H1 (cell line): Measurements from ENCODE around the gene ARHGAP42. TPM values are rescaled to one million over a fixed set of nuclear protein-coding genes. Genes with fewer than 3 reads are reported as not detected.
A peak's percentile ranks its signal among the peaks of the same experiment; 100 is the strongest.

Experiments used
- CTCF ChIA-PET: fragments of 300-600 bp; sonication (Branson Sonifier 250); formaldehyde crosslinking; loops from one replicate; lab custom pipeline; 2021; ENCODE audit not compliant: partially characterized antibody; lab: Charles Lee
- POLR2A ChIA-PET: fragments of 300-600 bp; sonication (Branson Sonifier 250); formaldehyde crosslinking; loops from one replicate; lab custom pipeline; 2021; ENCODE audit warnings: inconsistent platforms; ENCODE audit not compliant: partially characterized antibody; lab: Charles Lee
- DNase-seq, 2 experiments: peaks; one replicate each; pipeline versions ENCODE4 v3.0.0 to v3.0.0-alpha.2; 2010 to 2022; ENCODE audit warnings: low spot score in 2 of 2, low read depth in 1 of 2, mixed read lengths in 1 of 2
- FAIRE-seq: peaks from 2 replicates; lab custom pipeline; 2011; peaks lifted over from hg19 to GRCh38; lab: Jason Lieb, UNC
- H2AFZ ChIP-seq: 2 replicates; pipeline ENCODE4 v1.8.1; 2012; ENCODE audit warnings: low read length, inconsistent platforms
- H2AK5ac ChIP-seq: 2 replicates; pipeline ENCODE4 v1.6.1; 2013; ENCODE audit warnings: low read depth, low read length
- H2BK120ac ChIP-seq: replicated peaks from 2 replicates; pipeline ENCODE3; 2013; ENCODE audit warnings: low read depth, low read length, inconsistent platforms
- H2BK12ac ChIP-seq: 2 replicates; pipeline ENCODE4 v1.6.1; 2013; ENCODE audit warnings: low read depth, low read length
- H2BK15ac ChIP-seq: 2 replicates; pipeline ENCODE4 v1.6.1; 2013; ENCODE audit warnings: low read length
- H2BK20ac ChIP-seq: 2 replicates; pipeline ENCODE4 v1.6.1; 2013; ENCODE audit warnings: low read length
- H2BK5ac ChIP-seq: 2 replicates; pipeline ENCODE4 v1.6.1; 2013; ENCODE audit warnings: low read depth, low read length
- H3K14ac ChIP-seq: 2 replicates; pipeline ENCODE4 v1.6.1; 2013; ENCODE audit warnings: inconsistent platforms; ENCODE audit not compliant: insufficient read length
- H3K18ac ChIP-seq: 2 replicates; pipeline ENCODE4 v1.6.1; 2013; ENCODE audit warnings: low read length; ENCODE audit errors: extremely low read depth
- H3K23ac ChIP-seq: 2 replicates; pipeline ENCODE4 v1.6.1; 2013; ENCODE audit warnings: inconsistent platforms; ENCODE audit not compliant: insufficient read length
- H3K23me2 ChIP-seq: 2 replicates; pipeline ENCODE4 v1.6.1; 2013; ENCODE audit warnings: low read depth, low read length
- H3K27ac ChIP-seq: 2 replicates; pipeline ENCODE4 v1.6.1; 2011; ENCODE audit warnings: low read depth, low read length, inconsistent platforms
- H3K27me3 ChIP-seq, 4 experiments: replicated peaks in 1 of 4; 1 replicate in 1 of 4; 2 replicates in 3 of 4; pipeline versions ENCODE4 v1.6.1 to v1.8.1; 2011 to 2013; ENCODE audit warnings: low read length in 3 of 4, mild to moderate bottlenecking in 3 of 4, inconsistent platforms in 2 of 4, mixed read lengths in 2 of 4, moderate library complexity in 1 of 4; ENCODE audit not compliant: control insufficient read depth in 3 of 4, insufficient read depth in 3 of 4; ENCODE audit errors: extremely low read depth in 1 of 4
- H3K36me3 ChIP-seq, 4 experiments: 2 replicates each; pipeline versions ENCODE4 v1.6.1 to v1.8.1; 2011 to 2013; ENCODE audit warnings: mild to moderate bottlenecking in 4 of 4, low read length in 3 of 4, moderate library complexity in 2 of 4, control low read depth in 1 of 4, inconsistent platforms in 1 of 4; ENCODE audit not compliant: insufficient read depth in 4 of 4, control insufficient read depth in 2 of 4
- H3K4ac ChIP-seq: replicated peaks from 2 replicates; pipeline ENCODE3; 2013; ENCODE audit warnings: low read length, low read depth, mixed read lengths, inconsistent platforms; ENCODE audit not compliant: insufficient read length
- H3K4me1 ChIP-seq, 4 experiments: replicated peaks in 1 of 4; 1 replicate in 1 of 4; 2 replicates in 3 of 4; pipeline versions ENCODE4 v1.6.1 to v1.8.1; 2011 to 2013; ENCODE audit warnings: low read length in 3 of 4, inconsistent platforms in 2 of 4, mixed read lengths in 1 of 4; ENCODE audit not compliant: insufficient read depth in 4 of 4, control insufficient read depth in 3 of 4
- H3K4me2 ChIP-seq, 2 experiments: 2 replicates each; pipeline versions ENCODE4 v1.6.1 to v1.8.1; 2011 to 2013; ENCODE audit warnings: low read depth in 2 of 2, low read length in 2 of 2, control low read depth in 1 of 2, inconsistent platforms in 1 of 2, mild to moderate bottlenecking in 1 of 2; ENCODE audit not compliant: insufficient read depth in 1 of 2
- H3K4me3 ChIP-seq, 4 experiments: fragments of 200-600, 300-600 bp in 1 of 4; sonication (generic), shearing (Covaris generic), sonication (Bioruptor Twin) in 1 of 4; 2 replicates each; pipeline versions ENCODE4 v1.5.1 to v1.8.1; 2011 to 2016; ENCODE audit warnings: low read length in 4 of 4, low read depth in 3 of 4, control low read depth in 2 of 4, inconsistent platforms in 2 of 4, mild to moderate bottlenecking in 2 of 4, mixed read lengths in 1 of 4, moderate library complexity in 1 of 4; ENCODE audit not compliant: insufficient read depth in 2 of 4; ENCODE audit errors: extremely low read depth in 1 of 4
- H3K56ac ChIP-seq: replicated peaks from 2 replicates; pipeline ENCODE3; 2013; ENCODE audit warnings: low read depth, mild to moderate bottlenecking, mixed read lengths, low read length, inconsistent platforms; ENCODE audit not compliant: insufficient read length
- H3K79me1 ChIP-seq: 2 replicates; pipeline ENCODE4 v1.6.1; 2013; ENCODE audit warnings: low read depth, low read length, control low read depth
- H3K79me2 ChIP-seq, 2 experiments: 2 replicates each; pipeline versions ENCODE4 v1.6.1 to v1.8.1; 2012 to 2013; ENCODE audit warnings: low read length in 2 of 2, mild to moderate bottlenecking in 2 of 2, inconsistent platforms in 1 of 2; ENCODE audit not compliant: insufficient read depth in 2 of 2, control insufficient read depth in 1 of 2
- H3K9ac ChIP-seq, 4 experiments: replicated peaks in 1 of 4; 1 replicate in 1 of 4; 2 replicates in 3 of 4; pipeline versions ENCODE4 v1.6.1 to v1.8.1; 2011 to 2013; ENCODE audit warnings: low read depth in 3 of 4, low read length in 3 of 4, control low read depth in 2 of 4, mild to moderate bottlenecking in 2 of 4, moderate library complexity in 2 of 4, inconsistent platforms in 1 of 4; ENCODE audit errors: extremely low read depth in 1 of 4
- H3K9me3 ChIP-seq, 2 experiments: 2 replicates each; pipeline versions ENCODE4 v1.6.1 to v1.8.1; 2012 to 2013; ENCODE audit warnings: mild to moderate bottlenecking in 2 of 2, moderate library complexity in 2 of 2, control low read depth in 1 of 2, inconsistent platforms in 1 of 2, low read depth in 1 of 2, low read length in 1 of 2, mixed read lengths in 1 of 2; ENCODE audit not compliant: insufficient read depth in 2 of 2
- H4K20me1 ChIP-seq, 2 experiments: replicated peaks in 1 of 2; 2 replicates each; pipeline versions ENCODE3 to v1.8.1; 2011 to 2013; ENCODE audit warnings: inconsistent platforms in 2 of 2, low read length in 2 of 2, mild to moderate bottlenecking in 1 of 2; ENCODE audit not compliant: insufficient read depth in 2 of 2, control insufficient read depth in 1 of 2
- H4K5ac ChIP-seq: 2 replicates; pipeline ENCODE4 v1.6.1; 2013; ENCODE audit warnings: low read length, low read depth, mixed read lengths, inconsistent platforms; ENCODE audit not compliant: insufficient read length
- H4K8ac ChIP-seq: 2 replicates; pipeline ENCODE4 v1.8.0; 2013; ENCODE audit warnings: mild to moderate bottlenecking, moderate library complexity, low read length, inconsistent platforms; ENCODE audit not compliant: insufficient read depth; ENCODE audit errors: extremely low read depth
- H4K91ac ChIP-seq: replicated peaks from 2 replicates; pipeline ENCODE3; 2013; ENCODE audit warnings: low read length, mixed read lengths, inconsistent platforms; ENCODE audit not compliant: insufficient read length
- EGR1 ChIP-seq: IDR thresholded peaks from 2 replicates; pipeline ENCODE4 v1.6.1; 2011; ENCODE audit warnings: low read depth, low read length, borderline replicate concordance
- WGBS, 2 experiments: shearing (Covaris generic) in 1 of 2; methylation state at CpG; one replicate each; pipeline versions ENCODE4 v1.1.6 to v1.1.7; 2013 to 2015; ENCODE audit warnings: low lambda C conversion rate in 2 of 2, mixed read lengths in 2 of 2, inconsistent platforms in 1 of 2, low coverage in 1 of 2, missing lambda C conversion rate in 1 of 2; ENCODE audit not compliant: insufficient replicate concordance in 2 of 2, insufficient coverage in 1 of 2, insufficient read length in 1 of 2; ENCODE audit errors: extremely low coverage in 1 of 2, missing lambda C conversion rate in 1 of 2; 5-methylcytosine and 5-hydroxymethylcytosine counted together
- polyA plus RNA-seq, 7 experiments: library from polyadenylated mRNA; depleted of rRNA in 3 of 7; stranded (reverse) in 5 of 7; unstranded in 2 of 7; fragments of >200 nt in 5 of 7; fragments of 200-250 nt in 2 of 7; gene quantifications; 1 replicate in 5 of 7; 2 replicates in 1 of 7; 4 replicates in 1 of 7; pipeline versions ENCODE4 v1.2.1 to v1.2.3, GENCODE V29; 2011 to 2013; ENCODE audit warnings: missing spikeins in 2 of 7, mixed read lengths in 2 of 7
- total RNA-seq: library from RNA; stranded (reverse); fragmentation: NEBNext Ultra II Directional; extraction: Animal tissue kit (Norgen Biotek cat#: 25700); gene quantifications from 2 replicates; pipeline ENCODE4 v1.2.1, GENCODE V29; 2021

ARHGAP42 gene
- total and polyA plus RNA-seq, 2 of the 8 experiments (the other 6 are each of a cell fraction or from before 2014, with no cell fraction given), result 22.2 to 33.5 TPM

- CTCF ChIA-PET, result interaction anchor here (0.6 to 1.2 kb wide), 2 partner anchors 13 to 80 kb away, joined by 3 read pairs; no protein-coding TSS in a partner anchor
These were observed 93.4 kb downstream of the ARHGAP42 start for GRCh38 chr11:100780470-100780869.

More at GRCh38 chr11:100780470-100780869, 93.4 kb downstream of the ARHGAP42 start:
- no peak overlapping the region for H3K4me2 ChIP-seq
- H3K4me1 ChIP-seq, result peaks cover 2 to 10% (median 5%) of the 10 kb centered on the region in 4 experiments; a peak in 4 of 7 replicates
- no peak overlapping the region for H2BK20ac ChIP-seq
- H4K91ac ChIP-seq, result no peak overlapping the region
- H4K20me1 ChIP-seq, result no peaks in the 10 kb centered on the region
- H3K23ac ChIP-seq, result no peak overlapping the region
- H3K27ac ChIP-seq, result no peak overlapping the region
- H2BK120ac ChIP-seq, result no peak overlapping the region
- H3K27me3 ChIP-seq, result no peaks in the 10 kb centered on the region
- H4K5ac ChIP-seq, result no peak overlapping the region
- no peak overlapping the region for H2BK12ac ChIP-seq
- H2BK15ac ChIP-seq, result no peak overlapping the region
- no peaks in the 10 kb centered on the region for H3K9me3 ChIP-seq
- H3K56ac ChIP-seq, result no peak overlapping the region
- no peak overlapping the region for H3K9ac ChIP-seq
- no peak overlapping the region for H4K8ac ChIP-seq
- TF ChIP-seq EGR1, result no peak
- TF ChIP-seq, all 59 proteins: peak for 0
- no peak overlapping the region for H2BK5ac ChIP-seq
- no peak overlapping the region for H2AK5ac ChIP-seq
- FAIRE-seq, result peak; percentile 13
- WGBS, 2 experiments, result 89% methylated on average over 8 of the region's 8 CpGs; no CpG with 5 or more reads in 1 of the 2 experiments
- no peak overlapping the region for H3K18ac ChIP-seq
- POLR2A ChIA-PET, result no interaction called here
- H3K79me2 ChIP-seq, result peaks cover 0 to 34% of the 10 kb centered on the region in 2 experiments; a peak in 2 of 4 replicates
- H3K14ac ChIP-seq, result no peak overlapping the region
- no peak for DNase-seq
- H3K4ac ChIP-seq, result no peak overlapping the region
- H3K23me2 ChIP-seq, result no peaks in the 10 kb centered on the region
- H3K79me1 ChIP-seq, result no peaks in the 10 kb centered on the region; the same call in 1 of the 2 replicates
- H3K4me3 ChIP-seq, result no peak overlapping the region
- H3K36me3 ChIP-seq, result no peaks in the 10 kb centered on the region
- H2AFZ ChIP-seq, result no peak overlapping the region
